NCI-H526 (cell line): ENCODE measurements around the gene CRHBP.
A peak's percentile ranks its signal among the peaks of the same experiment; 100 is the strongest.
"Not testable (repeated sequence)": the region's sequence is repeated elsewhere in the genome, so short reads cannot be mapped to it uniquely, and the experiment has no call there.

ENCODE experiments used
- DNase-seq, 2 experiments: peaks; one replicate each; lab custom pipeline; 2025; lab: John Stamatoyannopoulos, UW

The CRHBP gene, protein sequence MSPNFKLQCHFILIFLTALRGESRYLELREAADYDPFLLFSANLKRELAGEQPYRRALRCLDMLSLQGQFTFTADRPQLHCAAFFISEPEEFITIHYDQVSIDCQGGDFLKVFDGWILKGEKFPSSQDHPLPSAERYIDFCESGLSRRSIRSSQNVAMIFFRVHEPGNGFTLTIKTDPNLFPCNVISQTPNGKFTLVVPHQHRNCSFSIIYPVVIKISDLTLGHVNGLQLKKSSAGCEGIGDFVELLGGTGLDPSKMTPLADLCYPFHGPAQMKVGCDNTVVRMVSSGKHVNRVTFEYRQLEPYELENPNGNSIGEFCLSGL

DNA sequence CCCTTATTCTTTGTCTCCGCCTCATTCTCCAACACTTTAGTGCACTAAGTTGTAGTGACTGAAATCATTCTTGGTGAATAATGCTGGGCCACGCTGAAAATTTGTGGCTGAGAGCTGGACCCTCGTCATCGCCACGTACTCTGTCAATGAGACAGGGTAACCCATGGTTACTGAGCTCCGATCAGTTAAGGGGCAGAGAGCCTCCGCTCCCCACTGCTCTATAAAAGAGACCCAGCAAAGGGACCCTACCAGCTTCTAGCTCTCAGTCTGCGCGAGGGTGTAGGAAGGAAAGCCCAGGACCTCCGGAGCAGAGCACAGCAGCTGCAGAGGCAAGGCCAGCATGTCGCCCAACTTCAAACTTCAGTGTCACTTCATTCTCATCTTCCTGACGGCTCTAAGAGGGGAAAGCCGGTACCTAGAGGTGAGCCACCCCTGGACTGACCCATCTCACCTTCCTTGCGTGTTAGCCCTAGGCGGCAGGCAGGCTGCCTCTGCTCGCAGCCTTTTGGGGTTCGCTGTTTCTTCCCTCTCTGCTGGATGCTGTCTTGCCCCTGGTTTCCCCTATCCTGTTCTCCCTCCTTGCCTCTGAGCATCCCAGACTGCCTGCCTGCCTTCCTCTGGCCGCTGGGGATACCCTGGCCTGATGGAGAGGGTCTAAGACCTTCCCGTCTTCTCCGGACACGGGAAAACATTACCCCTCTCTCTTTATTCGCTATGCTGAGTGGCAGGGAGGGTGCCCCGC, at the start of gene CRHBP:
CRHBP (plus strand) TSS at position 251 of the 742 bp plus-strand sequence; CDS start at position 341, 90 bp downstream.
- DNase-seq = no peak

DNA sequence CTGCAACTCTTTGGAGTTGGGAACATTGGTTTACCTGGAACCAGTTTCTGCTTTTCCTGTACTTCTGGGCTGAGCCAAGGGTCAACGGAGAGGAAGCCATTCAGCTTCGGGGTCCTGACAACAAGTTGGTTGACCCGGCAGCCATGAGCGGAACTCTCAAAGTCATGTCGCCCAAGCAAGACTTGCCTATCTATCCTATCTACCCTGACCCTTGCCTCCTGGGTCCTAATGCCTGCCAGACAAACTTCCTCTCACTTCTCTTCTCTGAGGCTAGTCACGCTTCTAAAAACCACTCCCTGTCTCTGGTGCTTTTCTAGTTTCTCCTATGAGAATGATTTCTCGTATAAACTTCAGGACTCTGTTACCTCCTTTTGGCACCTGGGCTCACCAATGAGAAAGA, 44.7 kb upstream of the CRHBP start:
- peak in 1 of 2 experiments; percentile 0 for DNase-seq

DNA sequence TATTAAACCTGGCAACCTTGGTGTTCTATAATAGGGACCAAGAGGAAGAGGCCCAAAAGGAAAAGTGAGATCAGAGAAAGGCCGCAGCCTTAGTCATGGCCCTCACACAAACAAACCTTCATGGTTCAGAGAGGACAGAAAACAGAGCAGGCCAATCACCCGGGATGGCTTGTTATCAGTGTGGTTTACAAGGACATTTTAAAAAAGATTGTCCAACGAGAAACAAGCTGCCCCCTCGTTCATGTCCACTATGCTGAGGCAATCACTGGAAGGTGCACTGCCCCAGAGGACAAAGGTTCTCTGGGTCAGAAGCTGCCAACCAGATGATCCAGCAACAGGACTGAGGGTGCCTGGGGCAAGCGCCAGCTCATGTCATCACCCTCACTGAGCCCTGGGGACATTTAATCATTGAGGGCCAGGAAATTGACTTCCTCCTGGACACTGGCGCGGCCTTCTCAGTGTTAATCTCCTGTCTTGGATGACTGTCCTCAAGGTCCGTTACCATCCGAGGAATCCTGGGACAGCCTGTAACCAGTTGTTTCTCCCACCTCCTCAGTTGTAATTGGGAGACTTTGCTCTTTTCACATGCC, 42.4 kb upstream of the CRHBP start:
- not testable (repeated sequence) for DNase-seq

DNA sequence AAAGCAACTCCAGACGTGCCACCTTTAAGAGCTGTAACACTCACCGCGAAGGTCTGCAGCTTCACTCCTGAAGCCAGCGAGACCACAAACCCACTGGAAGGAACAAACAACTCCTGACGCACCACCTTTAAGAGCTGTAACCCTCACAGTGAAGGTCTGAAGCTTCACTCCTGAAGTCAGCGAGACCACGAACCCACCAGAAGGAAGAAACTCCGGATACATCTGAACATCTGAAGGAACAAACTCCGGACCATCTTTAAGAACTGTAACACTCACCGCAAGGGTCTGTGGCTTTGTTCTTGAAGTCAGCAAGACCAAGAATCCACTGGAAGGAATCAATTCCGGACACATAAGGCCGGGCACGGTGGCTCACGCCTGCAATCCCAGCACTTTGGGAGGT, 38.2 kb upstream of the CRHBP start:
- DNase-seq = not testable (repeated sequence)

DNA sequence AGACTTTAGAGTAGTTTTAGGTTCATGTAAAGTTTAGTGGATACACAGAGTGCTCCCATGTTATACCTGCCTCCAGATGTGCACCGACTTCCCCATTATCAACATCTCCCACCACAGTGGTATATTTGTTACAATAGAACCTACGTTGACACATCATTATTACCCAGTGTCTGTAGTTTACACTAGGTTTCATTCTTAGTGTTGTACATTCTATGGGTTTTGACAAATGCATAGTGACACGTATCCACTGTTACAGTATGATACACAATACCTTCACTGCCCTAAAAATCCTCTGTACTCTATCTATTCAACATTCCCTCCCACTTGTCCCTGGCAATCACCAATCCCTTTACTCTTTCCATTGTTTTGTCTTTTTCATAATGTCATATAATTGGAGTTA, 34.3 kb upstream of the CRHBP start:
- DNase-seq = no peak

DNA sequence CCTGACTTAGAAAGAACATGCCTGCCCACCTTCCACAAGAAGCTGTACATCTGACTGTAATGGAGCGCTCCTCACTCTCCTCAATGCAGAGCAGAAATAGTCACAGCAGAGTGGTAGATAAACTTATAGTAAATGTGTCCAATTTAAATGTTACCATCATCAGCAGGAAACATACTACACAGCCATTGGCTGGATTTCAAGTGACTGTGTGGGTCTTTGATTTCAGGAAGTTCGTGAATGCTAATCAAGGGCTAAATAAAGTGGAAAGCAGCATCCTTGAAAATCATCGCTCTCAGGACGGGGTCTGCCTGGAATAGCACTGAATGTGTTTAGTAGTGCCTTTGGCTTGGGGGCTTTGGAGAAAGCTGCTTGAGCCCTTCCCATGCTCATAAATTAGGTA, 32.4 kb upstream of the CRHBP start:
- no peak for DNase-seq

DNA sequence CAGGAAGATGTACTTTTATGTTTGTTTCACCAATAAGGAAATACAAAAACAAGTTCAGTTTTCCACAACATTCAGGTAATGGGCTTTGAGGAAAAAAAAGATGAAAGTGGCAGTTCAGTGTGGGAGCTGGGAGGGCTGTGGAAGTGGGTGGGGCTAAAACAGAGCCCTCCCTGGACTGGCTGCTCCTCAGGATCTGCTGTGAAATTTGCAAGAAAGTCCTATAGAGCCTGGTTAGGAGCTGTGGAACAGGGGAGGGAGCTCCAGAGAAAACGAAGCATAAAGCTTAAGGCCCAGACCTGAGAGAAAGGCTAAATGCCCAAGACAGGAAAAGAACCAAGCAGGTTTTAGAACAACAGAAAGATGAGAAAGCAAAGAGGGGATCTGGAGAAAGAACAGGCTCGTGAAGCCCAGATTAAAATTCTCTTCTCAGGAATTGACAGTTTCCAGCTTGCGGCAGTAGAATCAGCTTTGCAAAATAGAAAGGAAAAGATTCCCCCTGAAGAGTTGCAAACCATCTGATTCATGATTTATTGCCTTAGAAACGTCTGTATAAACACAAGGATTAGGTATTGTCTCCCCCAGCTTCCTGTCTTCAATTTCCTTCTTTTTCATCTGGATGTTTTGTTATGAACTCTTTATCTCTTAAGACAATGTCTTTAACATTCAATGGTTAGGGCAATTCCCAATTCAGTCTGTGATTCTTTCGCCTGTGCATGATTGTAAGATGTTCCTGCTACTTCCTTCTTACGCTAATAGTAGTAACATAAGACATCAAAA, 26.3 kb upstream of the CRHBP start:
- DNase-seq = no peak

DNA sequence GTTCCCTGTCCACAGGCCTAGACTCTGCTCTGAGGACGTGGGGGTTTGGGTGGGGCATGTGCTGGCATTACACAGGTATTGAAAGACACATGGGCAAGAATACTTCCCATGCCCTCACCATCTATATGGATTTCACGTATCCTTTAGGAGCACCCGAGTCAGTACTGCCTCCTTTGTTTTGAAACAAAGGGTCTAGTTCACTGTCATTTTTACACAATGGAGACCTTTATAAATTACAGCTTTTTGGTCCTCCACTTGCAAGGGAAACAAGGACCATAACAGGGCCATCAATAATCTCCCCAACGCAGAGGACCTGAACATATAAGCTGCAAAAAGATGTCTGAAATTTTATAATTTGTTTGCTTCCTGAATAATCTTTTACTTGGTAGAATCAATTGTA, 24.9 kb upstream of the CRHBP start:
- DNase-seq = no peak

DNA sequence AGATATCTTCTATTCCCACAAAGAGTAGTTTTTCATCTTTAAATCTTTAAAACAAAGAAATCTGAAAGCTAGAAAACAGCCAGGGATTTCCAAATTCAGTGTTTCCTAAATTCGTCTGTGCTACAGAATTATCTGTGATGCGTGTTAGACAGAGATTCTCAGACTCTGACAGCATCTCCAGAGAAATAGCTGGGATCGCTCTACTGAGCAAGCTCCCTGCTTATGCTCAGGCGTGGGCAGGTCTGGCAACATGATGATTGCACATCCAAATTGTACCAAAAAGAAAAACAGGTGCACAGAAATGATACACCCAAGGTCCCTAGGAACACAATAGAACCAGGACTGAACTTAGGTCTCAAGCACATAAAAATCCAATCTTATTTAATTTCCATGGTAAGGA, 22.8 kb upstream of the CRHBP start:
- DNase-seq = no peak

DNA sequence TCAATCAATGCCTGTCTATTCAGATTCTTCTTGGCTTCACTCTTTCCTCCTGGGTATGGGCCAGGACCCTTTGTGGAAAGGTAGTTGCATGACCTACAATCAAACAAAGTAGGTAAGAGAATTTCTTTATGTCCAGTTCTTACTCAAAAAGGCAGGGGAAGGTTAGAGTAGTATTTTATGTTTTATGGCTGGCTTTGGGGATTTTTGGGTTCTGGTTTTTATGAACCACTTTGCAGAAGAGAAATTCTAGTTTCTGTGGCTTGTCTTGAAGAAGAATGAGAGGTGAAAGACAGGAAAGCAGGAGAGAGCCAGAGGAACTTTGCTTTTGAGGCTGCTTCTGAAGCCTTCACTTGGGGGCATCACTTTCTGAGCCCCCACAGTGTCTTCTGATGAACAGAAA, 14.7 kb upstream of the CRHBP start:
- DNase-seq = no peak

DNA sequence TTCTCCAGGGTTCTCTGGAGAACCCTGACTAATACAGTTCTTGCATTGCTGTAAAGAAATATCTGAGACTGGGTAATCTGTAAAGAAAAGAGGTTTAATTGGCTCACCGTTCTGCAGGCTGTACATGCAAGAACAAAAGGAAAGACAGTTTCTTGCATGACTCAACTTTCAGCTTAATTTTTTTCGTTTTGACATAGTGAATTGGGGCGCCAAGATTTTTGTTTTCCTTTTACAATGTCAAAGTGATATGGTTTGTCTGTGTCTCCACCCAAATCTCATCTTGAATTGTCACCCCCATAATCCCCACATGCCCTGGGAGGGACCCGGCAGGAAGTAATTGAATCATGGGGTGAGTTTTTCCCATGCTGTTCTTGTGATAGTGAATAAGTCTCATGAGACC, 11.8 kb upstream of the CRHBP start:
- DNase-seq = no peak

DNA sequence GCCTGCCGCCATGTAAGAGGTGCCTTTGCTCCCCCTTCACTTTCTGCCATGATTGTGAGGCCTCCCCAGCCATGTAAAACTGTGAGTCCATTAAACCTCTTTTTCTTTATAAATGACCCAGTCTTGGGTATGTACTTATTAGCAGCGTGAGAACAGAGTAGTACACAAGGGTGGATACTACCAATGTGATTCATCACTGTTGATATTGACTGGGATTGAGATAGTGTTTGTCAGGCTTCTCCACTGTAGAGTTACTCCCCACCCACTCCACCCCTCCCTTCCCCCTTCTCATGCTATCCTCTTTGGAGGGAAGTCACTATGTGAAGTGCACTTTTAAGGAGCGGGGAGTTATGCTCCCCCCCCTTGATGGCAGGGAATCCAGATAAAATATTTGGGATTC, 11.4 kb upstream of the CRHBP start:
- no peak for DNase-seq

DNA sequence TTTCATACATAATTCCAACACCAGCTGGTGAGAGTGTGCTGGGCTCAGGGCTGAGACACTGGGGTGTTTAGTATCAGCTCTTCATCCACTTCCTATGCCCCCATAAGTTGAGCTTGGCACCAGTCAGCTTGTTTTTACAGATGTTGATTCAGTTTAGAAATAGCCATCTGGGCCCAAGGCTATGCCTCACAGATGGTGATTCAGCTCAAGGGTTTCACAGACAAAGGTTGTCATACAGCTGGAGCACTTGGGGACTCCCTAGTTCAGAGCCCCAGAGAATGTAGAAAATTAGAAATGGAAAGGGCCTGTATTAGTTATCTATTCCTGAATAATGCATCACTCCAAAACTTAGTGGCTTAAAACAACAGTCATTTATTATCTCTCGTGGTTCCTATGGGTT, 10.3 kb upstream of the CRHBP start:
- no peak for DNase-seq

DNA sequence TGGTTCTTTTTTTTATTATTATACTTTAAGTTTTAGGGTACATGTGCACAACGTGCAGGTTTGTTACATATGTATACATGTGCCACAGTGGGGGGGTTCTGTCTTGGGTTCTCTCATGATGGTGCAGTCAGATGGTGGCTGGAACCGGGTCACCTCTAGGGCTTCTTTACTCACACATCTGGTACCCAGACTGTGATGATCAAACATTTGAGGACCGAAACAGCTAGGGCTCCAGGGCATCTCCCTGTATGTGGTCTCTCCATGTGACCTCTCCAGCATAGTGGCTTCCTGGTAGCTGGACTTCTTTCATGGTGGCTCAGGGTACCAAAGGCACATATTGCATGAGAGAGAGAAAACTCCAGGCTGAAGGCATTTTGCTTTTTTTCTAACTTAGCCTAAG, 9.8 kb upstream of the CRHBP start:
- no peak for DNase-seq

DNA sequence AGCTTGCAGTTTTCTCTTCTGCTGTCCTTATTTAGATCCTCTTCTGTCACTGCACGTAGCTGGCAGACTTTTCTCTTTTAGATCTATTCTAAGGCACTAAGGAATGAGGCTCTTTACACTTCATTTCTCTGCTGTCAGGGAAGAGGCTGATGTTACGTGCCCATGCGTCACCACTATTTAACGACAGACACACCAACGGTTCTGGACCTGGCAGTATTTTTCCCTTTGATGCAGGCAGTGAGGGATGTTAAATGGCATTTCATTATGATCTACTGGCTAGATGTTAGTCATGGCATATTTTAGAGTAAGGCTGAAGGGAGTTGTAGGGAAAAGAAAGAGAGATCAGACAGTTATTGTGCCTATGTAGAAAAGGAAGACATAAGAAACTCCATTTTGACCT, 8.2 kb upstream of the CRHBP start:
- DNase-seq = no peak

DNA sequence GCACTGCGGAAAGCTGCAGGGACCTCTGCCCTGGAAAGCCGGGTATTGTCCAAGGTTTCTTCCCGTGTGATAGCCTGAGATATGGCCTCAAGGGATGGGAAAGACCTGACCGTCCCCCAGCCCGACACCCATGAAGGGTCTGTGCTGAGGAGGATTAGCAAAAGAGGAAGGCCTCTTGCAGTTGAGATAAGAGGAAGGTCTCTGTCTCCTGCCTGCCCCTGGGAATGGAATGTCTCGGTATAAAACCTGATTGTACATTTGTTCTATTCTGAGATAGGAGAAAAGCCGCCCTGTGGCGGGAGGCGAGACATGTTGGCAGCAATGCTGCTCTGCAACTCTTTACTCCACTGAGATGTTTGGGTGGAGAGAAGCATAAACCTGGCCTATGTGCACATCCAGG, 7.6 kb upstream of the CRHBP start:
- DNase-seq = not testable (repeated sequence)

DNA sequence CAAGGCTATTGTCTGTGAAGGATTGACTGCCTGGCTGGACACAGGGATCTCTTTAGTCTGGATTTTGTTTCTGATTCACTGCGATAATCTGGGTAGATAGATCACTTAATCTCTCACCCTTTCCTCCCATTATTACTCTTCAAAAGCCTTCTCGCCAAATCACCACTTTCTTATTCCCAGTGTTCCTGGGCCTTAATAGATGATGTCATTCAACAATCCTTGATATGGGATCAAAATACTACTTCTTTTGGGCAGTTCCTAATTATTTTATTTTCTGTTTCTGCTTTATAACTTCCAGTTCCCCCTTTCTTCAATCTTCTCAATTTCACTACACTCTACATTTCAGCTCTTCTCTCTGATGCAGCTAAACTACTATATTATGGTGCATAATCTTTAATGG, 6.8 kb upstream of the CRHBP start:
- no peak for DNase-seq

DNA sequence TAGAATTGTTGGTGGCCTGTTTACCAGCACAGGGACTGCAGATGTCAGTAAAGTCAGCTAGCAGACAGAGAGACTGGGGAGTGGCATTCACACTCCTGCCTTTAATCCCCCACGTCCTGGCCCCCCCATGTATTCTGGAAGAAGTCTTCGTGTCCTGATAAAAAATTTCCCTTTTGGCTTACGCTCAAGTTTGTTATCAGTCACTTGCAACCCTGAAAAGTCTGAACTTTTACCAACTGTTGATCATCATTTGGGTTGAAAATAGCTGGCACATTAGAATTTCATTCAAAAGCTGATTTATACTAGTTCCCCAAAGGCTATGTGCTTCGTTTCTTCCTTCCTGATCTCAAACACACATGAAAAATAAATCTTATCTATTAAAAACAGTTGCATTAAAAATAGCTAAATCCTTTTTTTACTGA, 5.8 kb upstream of the CRHBP start:
- no peak for DNase-seq

DNA sequence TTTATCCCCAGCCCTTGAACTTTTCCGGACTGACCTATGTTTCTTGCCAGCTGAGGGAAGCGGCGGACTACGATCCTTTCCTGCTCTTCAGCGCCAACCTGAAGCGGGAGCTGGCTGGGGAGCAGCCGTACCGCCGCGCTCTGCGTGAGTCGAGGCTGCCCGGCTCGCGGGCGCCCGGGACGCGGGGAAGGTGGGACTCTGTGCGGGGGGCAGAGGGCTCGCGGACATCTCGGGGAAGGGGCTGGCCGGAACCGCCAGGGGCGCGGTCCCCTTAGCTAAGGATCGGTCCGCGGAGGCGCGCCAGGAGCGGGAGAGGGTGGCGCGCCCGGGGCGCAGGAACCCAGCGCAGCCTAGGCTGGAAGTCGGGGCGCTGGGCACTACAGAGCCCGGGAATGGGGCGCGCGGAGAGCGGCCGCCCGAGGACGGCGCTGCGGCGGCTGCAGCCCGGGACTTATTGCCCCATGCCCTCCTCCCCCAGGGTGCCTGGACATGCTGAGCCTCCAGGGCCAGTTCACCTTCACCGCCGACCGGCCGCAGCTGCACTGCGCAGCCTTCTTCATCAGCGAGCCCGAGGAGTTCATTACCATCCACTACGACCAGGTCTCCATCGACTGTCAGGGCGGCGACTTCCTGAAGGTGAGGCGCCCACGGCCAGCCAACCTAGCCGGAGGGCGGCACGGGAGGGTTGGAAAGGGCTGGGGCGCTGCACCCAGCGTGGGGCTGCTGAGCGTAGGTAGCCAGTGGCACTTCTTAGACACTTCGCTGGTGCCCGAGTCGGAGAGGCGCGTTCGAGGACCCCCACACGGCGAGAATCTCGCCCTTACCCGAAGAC, 922 bp downstream of the CRHBP start:
- DNase-seq = peak in 1 of 2 experiments; percentile 15

DNA sequence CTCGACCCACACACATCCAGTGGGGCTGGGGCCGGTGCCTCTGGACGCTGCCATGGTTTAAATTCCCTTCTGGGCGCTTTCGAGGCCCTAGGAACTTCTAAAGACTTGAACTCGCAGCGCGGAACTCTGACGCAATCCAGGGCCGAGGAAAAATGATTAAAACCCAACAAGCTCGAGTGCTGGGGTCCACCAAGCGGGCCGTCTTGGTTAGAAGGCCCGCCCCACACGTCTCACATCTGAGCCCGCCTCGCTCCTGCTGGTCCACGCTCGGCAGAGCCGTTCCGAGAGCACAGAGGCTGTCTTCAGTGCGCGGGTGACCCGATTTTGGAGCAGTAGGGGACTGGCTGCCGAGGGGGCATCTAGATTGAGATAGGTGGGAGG, 1.5 kb downstream of the CRHBP start:
- DNase-seq = no peak

DNA sequence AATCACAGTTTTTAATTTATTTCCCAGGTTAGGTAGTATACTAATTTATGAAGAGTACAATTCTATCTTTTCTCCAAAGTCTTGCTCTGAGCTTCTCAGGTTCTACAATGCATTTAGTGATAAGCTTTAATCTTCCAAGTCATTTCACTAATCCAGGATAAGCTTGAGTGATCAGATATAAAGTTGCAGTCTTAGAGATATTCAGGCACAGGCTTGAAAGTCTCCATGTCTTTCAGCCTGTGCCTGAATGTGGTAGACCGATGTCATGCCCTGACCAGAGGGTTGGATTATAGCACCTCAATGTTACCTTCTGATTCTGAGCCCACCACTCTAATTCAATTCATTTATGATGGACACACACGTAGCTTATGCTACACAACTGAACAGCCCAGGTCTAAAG, 3.2 kb downstream of the CRHBP start:
- DNase-seq = no peak
